HAP-1 (cell line): ENCODE results near the gene KCTD5.
"Not testable (repeated sequence)": the region's sequence is repeated elsewhere in the genome, so short reads cannot be mapped to it uniquely, and the experiment has no call there.

Experiments
- DNase-seq, 2 experiments: peaks; one replicate each; pipeline ENCODE4 v3.0.0-alpha.2; 2016 to 2020; ENCODE audit warnings: low spot score in 2 of 2
- H3K27me3 ChIP-seq: fragments of 250-450 bp; sonication (Bioruptor Pico); 2 replicates; pipeline ENCODE4 v1.5.1; 2020; ENCODE audit warnings: low read depth, mild to moderate bottlenecking, moderate library complexity
- H3K36me3 ChIP-seq: fragments of 250-450 bp; sonication (Bioruptor Pico); replicated peaks from 2 replicates; pipeline ENCODE4 v1.5.1; 2020; ENCODE audit warnings: mild to moderate bottlenecking
- H3K4me1 ChIP-seq: fragments of 250-450 bp; sonication (Bioruptor Pico); 2 replicates; pipeline ENCODE4 v1.5.1; 2020; ENCODE audit warnings: mild to moderate bottlenecking
- H3K4me3 ChIP-seq: fragments of 250-450 bp; sonication (Bioruptor Pico); 2 replicates; pipeline ENCODE4 v1.5.1; 2020; ENCODE audit warnings: mild to moderate bottlenecking, moderate library complexity
- H3K9me3 ChIP-seq: fragments of 250-450 bp; sonication (Bioruptor Pico); 2 replicates; pipeline ENCODE4 v1.5.1; 2020; ENCODE audit warnings: mild to moderate bottlenecking, moderate library complexity
- in situ Hi-C: fragments of 300-500 bp; cut with MboI; formaldehyde crosslinking; loops from 3 replicates; pipeline ENCODE4 v1.14.3; 2020; ENCODE audit warnings: low sequenced_read_pairs, inconsistent platforms, mixed read lengths

The KCTD5 gene

DNA sequence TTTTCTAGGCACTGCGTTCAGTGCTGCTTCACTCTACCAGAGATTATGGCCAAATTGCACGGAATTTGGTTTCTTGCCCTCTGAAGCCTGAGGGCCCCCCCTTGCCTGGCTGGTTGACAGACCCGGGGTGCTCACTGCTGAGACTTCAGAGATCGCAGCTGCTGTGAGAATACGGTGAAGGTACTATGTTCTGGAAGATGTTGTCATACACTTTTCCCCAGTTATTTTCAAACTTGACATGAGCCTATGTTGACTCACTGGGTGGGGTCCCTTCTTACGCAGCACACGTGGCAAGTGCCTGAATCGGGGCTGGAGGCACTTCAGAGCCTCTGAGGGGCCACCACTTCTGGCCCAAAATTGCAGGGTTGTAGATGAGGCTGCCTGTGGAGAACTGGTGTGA, 2.0 kb upstream of the KCTD5 start:
- H3K36me3 ChIP-seq, H3K4me3 ChIP-seq, H3K9me3 ChIP-seq, DNase-seq, H3K4me1 ChIP-seq, in situ Hi-C loops, H3K27me3 ChIP-seq: not testable (repeated sequence)

DNA sequence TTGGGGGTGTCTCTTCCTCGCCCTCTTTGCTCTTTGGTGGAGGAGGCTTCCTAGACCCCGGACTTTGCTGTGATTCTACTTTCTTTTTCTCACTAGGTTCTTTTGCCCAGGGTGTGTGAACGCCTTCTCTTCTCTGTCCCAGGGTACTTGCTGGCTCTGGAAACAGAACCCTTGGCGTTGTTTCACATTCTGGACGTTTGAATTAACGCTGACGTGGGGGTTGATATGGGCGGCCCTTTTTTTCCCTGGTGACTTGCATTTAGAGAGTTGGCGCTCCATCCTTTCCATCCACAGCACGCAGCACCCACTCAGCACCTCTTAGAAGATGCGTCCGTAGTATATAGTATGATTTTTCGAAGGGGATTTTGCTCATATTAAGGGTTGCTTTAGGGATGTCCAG, 718 bp downstream of the KCTD5 start:
- in situ Hi-C loops, DNase-seq, H3K27me3 ChIP-seq, H3K36me3 ChIP-seq, H3K9me3 ChIP-seq, H3K4me1 ChIP-seq: not testable (repeated sequence)
- peak overlapping the region; percentile 97 for H3K4me3 ChIP-seq

DNA sequence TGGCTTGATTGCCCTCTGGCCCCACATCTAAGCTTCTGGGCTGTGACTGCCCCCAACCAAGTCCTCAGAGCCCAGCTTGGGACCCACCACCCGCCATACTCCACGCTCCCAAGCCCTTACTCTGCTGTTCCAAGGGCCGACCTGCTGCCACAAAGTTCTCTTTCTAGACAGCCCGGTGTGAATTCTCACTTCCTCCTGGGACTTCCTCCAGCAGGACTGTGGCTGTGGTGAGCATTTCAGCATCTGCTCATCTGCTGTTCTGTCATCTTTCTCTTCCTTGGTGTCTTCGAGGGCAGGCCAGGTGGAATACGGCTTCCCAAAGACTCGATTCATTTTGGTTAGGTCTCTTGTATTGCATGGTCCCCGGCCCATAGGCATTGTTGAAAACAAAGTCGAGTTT, 3.8 kb downstream of the KCTD5 start:
- in situ Hi-C loops, H3K4me1 ChIP-seq, H3K4me3 ChIP-seq, H3K9me3 ChIP-seq, H3K36me3 ChIP-seq, H3K27me3 ChIP-seq, DNase-seq: not testable (repeated sequence)

DNA sequence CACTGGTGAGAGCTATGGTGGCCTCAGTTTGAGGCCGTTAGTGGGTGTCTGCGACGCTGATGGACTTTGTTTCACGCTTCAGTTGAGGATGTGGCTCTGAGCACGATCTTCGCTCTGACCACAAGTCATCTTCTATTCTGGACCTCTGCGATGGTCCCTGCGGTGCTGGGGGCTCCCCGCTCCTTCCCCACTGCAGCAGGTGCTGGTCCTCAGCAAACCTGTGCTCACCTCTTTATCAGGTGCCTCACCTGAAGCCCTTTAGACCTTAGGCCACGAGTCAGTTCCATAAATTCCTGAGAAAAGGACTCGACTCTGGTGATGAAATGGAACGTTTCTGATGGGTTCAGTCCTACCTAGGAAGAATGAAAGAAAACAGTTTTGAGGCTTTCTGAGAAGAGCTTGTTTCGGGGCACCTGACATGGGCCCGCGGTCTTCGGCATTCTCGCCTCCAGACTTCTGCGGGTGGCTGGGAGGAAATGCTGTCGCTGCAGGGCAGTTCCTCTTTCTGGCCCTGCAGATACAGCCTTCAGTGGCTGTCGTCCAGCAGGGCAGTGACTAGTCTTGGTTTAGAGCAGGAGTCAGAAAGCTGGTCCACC, 4.7 kb downstream of the KCTD5 start:
- DNase-seq, result no peak
- Histone ChIP-seq H3K4me3 (no peak overlapping the region), H3K36me3 (peaks cover 4% of the 10 kb centered on the region; the same call in 1 of the 2 replicates), H3K4me1 (no peaks in the 10 kb centered on the region), H3K27me3 (no peaks in the 10 kb centered on the region), H3K9me3 (no peaks in the 10 kb centered on the region)
- in situ Hi-C loops, result no loop called here

DNA sequence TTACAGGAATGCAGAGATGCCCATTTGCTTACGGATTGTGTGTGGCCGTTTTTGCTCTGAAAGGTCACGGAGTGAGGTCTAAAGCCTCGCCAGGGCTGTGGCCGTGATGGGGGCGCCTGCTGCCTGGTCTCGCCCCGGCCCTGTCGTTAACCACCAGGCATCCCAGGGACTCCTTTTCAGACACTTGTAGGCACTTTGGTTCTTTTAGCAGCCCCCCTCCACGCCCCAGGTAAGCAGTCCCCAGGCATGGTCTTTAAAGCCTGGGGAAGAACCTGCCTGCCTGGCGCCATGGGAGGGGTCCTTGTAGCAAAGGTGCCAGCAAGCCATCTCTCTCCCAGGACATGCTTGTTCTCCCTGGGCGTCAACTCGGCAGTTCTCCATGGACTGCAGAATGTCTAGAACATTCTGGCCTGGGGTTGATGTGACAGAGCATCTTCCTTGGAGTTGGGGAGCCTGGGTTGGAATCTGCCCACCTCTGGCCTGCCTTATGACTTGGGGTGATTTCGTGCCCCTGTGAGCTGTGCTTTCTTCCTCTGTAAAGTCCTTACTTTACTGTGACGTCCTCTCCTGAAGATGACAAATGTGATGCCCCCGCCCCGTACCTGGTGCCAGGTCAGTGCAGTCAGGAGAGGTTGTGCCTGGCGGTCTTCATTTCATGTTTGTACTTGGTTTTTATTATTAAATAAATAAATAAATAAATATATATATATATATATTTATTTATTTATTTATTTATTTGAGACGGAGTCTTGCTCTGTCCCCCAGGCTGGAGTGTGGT, 5.4 kb downstream of the KCTD5 start:
- in situ Hi-C loops, result no loop called here
- no peaks in the 10 kb centered on the region for H3K4me1 ChIP-seq
- H3K27me3 ChIP-seq, result no peaks in the 10 kb centered on the region
- peaks cover under 1% of the 10 kb centered on the region; the same call in 1 of the 2 replicates for H3K36me3 ChIP-seq
- no peak for DNase-seq
- H3K4me3 ChIP-seq, result no peak overlapping the region
- no peaks in the 10 kb centered on the region for H3K9me3 ChIP-seq

DNA sequence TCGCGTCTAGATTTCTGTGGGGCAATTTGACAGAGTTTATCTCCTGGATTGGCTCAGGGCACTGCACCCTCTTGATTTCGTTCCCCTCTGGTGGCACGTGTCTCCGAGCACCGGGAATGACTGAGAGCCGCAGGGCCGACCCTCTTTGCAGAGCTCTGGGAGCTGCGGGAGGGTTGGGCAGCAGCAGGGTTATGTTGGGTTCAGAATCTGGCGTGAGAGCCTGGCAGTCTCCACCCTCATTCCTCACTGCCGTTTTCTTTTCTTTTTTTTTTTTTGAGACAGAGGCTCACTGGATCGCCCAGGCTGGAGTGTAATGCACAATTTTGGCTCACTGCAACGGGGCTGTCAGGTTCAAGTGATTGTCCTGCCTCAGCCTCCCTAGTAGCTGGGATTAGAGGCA, 7.1 kb downstream of the KCTD5 start:
- H3K9me3 ChIP-seq, DNase-seq, H3K36me3 ChIP-seq, H3K4me3 ChIP-seq, H3K27me3 ChIP-seq, in situ Hi-C loops, H3K4me1 ChIP-seq: not testable (repeated sequence)

DNA sequence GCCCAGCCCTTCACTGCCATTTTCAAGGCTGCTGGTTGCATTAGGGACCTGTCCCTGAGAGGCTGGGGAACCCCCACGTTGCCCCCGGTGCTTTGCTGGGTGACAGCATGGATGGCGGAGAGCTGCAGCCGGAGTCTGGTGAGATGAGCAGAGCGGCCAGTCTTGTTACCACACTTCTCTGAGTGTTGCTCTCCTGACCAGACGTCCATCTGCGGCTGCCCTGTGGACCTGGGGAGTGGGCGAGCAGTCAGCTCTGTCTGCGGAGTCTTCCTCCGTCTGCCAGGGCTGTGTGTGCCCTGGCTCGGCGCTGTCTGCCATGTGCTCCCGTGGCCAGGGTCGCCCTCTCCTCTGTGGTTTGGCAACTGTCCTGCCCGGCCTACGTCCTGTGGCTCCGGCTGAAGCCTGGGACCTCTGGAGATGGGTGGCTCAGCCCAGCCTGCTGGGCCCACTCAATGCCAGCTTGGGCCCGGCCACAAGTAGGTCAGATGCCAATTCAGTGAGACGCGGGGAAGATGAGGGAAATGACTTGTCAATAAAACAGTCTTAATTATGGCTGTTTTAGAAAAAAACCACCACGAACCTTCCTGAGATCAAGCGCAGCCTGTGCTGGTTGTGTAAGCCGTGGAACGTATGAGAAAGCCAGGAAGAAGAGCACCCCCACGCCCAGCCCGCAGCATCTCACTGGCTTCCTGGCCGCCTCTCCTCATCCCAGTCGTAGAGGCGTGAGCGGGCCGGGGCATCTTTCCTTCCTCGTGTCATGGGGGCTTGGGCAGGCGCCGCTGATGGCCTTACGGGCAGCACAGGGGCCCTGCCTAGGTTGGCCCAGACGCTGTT, 7.9 kb downstream of the KCTD5 start:
- Histone ChIP-seq H3K27me3 (no peaks in the 10 kb centered on the region), H3K9me3 (no peaks in the 10 kb centered on the region), H3K36me3 (no peaks in the 10 kb centered on the region), H3K4me1 (no peaks in the 10 kb centered on the region), H3K4me3 (no peak overlapping the region)
- in situ Hi-C loops, result no loop called here
- no peak for DNase-seq

DNA sequence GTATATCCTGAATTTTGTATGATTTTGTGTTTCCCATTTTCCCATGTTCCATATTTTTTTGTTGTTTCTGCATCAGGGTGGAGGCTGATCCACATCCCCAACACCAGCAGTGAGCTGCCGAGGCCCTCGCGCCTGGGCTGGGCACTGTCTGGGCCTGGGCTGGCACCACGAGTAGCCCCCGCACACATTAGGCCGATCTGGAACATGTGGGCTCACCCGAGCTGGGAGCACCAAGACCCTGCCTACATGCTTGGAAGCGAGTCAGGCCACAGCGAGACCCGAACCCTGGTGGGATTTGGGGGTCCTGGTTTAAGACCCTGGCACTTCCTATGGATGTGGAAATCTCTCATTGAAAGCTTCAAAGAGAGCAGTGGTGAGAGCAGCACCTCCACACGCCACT, 8.5 kb downstream of the KCTD5 start:
- H3K4me1 ChIP-seq, result no peaks in the 10 kb centered on the region
- DNase-seq, result no peak
- H3K4me3 ChIP-seq, result no peak overlapping the region
- in situ Hi-C loops, result no loop called here
- no peaks in the 10 kb centered on the region for H3K9me3 ChIP-seq
- H3K27me3 ChIP-seq, result no peaks in the 10 kb centered on the region
- H3K36me3 ChIP-seq, result no peaks in the 10 kb centered on the region

DNA sequence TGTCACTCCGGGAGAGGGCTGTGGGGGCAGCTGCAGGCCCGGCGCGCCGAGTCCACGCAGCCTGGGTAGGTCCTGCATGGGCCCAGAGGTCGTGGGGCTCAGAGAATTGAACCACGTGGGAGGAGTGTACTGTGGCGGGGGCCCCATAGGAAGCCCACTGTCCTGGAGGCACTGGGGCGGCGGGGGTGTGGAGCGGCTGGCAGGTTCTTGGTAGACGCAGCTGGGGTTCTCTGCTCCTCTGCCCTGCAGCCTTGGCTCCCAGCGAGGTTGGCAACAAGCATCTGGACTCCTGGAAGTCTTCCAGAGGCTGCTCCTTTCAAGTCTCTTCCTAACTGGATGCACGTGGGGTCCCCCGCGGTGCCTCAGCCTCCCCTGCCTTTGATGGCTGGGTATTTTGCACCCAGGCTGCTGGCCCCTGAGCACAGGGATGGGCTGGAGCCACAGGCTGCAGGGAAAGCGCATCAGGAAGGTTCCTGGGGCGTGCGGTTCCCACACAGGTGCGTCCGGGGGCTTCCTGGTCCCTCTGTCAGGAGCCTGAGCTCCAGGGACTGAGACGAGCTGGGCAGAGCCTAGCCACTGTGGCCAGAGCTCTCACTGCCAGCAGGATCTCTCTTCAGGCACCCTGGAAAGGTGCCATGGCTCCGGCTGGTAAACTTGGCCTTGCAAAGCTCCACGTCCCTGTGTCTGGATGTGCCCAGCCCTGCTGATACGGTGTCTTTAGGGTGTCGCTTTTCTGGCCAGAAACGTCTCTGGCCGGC, 9.3 kb downstream of the KCTD5 start:
- DNase-seq, result no peak
- Histone ChIP-seq H3K27me3 (no peaks in the 10 kb centered on the region), H3K36me3 (no peaks in the 10 kb centered on the region; the same call in 1 of the 2 replicates), H3K9me3 (no peaks in the 10 kb centered on the region), H3K4me1 (no peaks in the 10 kb centered on the region), H3K4me3 (no peak overlapping the region)
- in situ Hi-C loops, result no loop called here

DNA sequence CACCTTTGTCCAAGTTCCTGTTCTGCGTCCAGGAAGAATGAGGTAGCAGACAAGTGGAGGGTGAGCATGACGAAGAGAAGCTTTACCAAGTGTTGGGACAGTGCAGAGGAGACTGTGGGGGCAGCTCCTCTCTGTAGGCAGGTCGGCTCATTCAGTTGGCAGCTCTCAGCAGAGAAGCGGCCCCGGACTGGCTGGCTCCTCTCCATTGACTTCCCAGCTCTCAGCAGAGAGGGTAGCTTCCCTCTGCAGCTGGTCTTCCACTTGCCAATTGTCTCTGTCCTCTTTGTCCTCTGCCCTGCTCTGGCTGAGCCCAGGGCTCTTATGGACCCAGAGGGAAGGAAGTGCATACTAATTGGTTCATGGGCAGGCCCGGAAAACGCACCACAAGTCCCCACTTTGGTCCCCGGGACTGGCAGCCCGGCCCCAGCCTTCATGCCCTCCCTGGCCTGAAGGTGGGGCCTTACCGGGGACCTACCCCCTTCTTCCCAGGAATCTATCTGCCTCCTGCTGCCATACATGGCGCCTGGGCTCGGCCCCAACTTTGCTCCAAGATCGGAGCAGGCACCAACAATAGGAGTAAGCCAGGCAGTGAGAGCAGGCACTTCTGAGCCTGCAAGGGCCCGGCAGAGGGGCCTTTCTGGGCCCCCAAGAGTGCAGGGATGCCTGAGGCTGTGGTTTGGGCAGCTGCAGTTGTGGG, 10.1 kb downstream of the KCTD5 start:
- no peaks in the 10 kb centered on the region for H3K9me3 ChIP-seq
- no peaks in the 10 kb centered on the region for H3K4me1 ChIP-seq
- in situ Hi-C loops, result no loop called here
- peaks cover 7% of the 10 kb centered on the region; the same call in 1 of the 2 replicates for H3K36me3 ChIP-seq
- no peak overlapping the region for H3K4me3 ChIP-seq
- DNase-seq, result no peak
- no peaks in the 10 kb centered on the region for H3K27me3 ChIP-seq

DNA sequence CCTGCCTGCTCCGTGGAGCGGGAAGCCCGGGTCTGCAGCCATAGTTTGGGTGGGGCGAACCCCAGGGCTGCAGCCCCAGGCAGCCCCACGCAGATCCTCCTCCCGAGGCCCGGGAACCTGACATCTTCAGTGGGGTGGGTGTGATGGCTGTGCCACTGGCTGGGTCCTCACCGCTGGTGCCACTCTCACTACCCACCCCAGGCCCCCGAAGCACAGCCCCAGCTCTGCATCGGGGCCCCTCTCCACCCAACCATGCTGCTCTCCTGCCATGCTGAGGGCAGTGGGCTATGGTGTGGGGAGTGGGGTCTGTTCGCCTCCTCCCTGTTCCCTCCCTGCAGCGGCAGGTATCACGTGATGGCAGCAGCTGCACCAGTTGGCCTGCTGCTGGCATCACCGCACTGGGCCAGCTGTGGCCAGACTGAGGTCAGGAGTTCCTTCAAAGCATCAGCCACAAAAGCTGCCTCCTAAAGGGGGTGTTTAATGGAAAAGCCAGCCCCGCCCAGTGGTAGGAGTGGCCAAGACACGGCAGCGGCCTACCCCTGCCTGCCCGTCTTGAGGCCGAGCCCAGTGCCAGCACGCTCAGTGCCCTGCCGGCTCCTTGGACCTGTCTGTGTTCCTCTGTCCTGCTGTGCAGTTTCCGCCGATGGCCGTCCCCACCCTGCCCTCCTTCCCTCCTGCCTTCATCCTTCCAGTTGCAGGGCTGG, 10.8 kb downstream of the KCTD5 start:
- no peak for DNase-seq
- in situ Hi-C loops, result no loop called here
- peaks cover 13% of the 10 kb centered on the region; the same call in 1 of the 2 replicates for H3K36me3 ChIP-seq
- H3K4me1 ChIP-seq, result no peaks in the 10 kb centered on the region
- no peaks in the 10 kb centered on the region for H3K9me3 ChIP-seq
- H3K27me3 ChIP-seq, result no peaks in the 10 kb centered on the region
- H3K4me3 ChIP-seq, result no peak overlapping the region

DNA sequence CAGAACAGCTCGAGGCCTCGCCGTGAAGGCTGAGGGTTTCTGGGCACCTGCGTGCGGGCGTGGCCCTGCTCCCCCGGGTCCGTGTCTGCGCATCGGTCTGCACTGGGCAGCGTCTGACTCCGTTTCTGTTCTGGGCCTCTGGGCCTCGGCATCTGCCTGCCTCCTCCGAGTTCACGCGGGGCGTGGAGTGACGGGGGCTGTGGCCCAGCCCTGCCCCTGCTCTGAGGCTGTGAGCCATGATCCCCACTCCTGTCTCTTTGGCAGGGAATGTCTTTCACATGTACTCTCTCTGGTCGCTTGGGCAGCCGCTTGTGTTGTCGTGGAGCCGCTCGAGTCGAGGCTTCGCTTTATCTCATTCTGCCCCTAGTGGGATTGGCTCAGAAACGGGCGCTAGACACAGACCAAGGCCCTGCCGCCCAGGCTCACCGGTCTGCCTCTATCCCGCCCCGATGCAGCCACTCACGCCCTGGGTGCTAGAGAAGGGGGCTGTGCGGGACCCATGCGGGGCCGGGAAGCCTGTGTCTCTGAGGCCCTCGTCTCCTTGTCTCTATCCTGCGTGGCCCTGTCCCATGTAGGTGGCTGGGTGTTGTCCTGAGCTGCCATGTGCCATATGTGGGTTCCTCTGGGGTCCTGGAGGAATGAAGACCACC, 14.4 kb downstream of the KCTD5 start:
- in situ Hi-C loops, DNase-seq, H3K9me3 ChIP-seq, H3K4me3 ChIP-seq, H3K27me3 ChIP-seq, H3K4me1 ChIP-seq: not testable (repeated sequence)
- peaks cover 25% of the 10 kb centered on the region for H3K36me3 ChIP-seq
